GM18909 (cell line): Measurements from ENCODE around the gene SLC19A1.

Source experiments
- ATAC-seq: cut with Tn5 transposase; IDR thresholded peaks from one replicate; pipeline ENCODE4 v1.9.1; 2021; ENCODE audit warnings: mild to moderate bottlenecking; ENCODE audit not compliant: unreplicated experiment, poor library complexity

The SLC19A1 gene

DNA sequence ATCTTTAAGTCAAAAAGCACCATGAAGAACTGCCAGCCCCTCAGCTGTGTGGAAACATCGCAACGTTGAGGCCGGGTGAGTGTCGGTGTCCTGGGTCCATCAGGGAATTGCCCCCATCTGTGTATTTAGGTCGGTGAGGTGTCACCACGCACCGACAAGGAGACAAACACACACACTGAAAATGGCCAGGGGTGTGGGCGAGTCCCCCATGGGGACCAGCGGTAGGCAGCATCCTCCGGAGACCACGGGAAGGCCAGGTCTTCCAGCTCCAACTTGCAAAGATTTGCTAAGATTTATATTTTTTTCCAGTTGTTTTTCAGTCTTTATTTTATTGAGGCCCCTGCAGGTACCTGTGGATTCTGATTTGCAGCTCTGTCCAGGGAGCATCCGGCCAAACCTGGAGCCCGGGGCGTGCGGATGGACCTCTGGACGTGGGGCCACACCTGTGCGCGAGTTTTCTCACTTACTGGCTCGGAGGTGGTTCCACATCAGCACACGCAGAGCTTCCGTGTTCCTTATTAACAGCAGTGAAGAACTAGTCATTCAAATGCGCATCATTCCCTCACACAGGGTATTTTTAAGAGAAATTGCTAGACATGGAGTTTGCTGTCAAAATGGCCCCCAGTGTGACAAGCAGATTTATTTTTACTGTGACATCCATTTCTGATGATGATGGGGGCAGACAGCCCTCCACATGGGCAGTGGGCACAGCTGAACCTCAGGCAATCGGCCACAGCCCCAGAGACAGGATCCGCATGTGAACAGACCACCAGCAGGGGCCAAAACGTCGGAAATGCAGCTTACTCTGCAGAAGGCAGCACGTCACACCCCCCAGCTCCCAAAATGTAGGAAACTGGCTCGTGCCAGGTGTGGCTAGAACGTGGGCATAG, 17.2 kb upstream of the SLC19A1 start:
- ATAC-seq: no peak

- no peak for ATAC-seq
These were observed 15.9 kb upstream of the SLC19A1 start for GRCh38 chr21:45558044-45558721.

DNA sequence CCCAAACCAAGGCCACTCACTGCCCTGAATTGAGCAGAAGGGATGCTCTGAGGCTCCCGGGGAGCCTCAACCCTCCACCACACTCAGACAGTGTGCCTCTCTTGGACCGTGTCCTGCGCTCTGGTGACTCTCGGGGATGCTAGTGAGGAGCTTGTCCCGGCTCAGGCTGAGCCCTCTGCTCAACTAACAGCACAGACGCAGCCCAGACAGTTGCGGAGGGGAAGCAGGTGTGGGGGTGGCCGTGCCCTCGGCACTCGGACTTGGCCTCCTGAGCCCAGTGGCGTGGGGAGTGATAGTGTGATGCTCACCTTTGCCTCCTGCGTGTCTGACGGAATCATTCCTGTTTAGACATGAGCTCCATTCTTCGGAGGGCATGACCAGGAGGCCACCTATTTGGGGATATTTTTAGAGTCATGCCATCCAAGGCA, 15.4 kb upstream of the SLC19A1 start:
- ATAC-seq: no peak

- no peak for ATAC-seq
These were observed 14.7 kb upstream of the SLC19A1 start for GRCh38 chr21:45556645-45557615.

GRCh38 chr21:45556302-45556644, 14.0 kb upstream of the SLC19A1 start:
- no peak for ATAC-seq

DNA sequence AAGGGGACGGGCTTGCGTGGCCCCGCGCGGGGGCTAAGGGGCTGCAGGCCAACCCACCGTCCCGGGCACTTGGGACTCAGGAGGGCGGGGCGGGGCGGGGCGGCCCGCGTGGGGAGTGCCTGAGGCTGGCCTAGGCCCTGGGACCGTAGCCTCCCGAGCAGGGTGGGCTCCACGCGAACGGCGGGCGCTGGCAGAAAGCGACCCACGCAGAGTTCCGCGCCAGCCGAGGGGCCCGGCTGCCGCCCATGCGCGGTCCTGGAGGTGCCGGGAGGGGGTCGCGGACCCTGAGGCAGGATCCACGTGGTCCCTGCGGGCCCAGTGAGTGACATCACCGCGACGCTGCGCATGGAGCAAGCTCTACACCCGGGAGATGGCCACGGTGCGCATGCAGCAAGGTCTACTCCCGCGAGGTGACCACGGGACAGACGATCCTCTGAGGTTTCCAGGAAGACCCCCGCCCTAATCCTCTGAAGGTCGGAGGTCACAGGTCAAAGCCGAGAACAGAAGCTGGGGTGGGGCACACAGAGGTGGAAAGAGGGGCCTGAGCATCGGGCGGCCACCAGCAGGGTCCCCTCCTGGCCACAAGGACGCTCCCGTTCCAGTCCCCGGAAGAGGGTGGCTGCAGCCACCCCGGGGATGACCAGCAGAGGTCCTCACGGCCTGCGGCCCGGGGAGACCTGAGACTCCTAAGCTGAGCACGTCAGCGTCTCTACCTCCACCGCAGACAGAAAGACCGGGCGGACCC, 13.5 kb upstream of the SLC19A1 start:
- ATAC-seq: no peak

DNA sequence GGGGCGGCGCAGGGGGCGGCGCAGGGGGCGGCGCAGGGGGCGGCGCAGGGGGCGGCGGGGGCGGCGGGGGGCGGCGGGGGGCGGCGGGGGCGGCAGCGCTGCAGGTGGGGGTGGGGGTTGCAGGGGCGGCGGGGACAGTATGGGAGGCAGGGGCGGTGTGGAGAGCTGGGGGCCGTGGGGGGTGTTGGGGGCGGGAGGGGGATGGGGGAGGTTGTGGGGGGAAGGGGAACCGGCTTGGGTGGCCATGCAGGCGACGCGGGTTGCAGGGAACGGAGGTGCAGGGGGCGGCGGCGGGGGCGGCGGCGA, 13.0 kb upstream of the SLC19A1 start:
- no peak for ATAC-seq

DNA sequence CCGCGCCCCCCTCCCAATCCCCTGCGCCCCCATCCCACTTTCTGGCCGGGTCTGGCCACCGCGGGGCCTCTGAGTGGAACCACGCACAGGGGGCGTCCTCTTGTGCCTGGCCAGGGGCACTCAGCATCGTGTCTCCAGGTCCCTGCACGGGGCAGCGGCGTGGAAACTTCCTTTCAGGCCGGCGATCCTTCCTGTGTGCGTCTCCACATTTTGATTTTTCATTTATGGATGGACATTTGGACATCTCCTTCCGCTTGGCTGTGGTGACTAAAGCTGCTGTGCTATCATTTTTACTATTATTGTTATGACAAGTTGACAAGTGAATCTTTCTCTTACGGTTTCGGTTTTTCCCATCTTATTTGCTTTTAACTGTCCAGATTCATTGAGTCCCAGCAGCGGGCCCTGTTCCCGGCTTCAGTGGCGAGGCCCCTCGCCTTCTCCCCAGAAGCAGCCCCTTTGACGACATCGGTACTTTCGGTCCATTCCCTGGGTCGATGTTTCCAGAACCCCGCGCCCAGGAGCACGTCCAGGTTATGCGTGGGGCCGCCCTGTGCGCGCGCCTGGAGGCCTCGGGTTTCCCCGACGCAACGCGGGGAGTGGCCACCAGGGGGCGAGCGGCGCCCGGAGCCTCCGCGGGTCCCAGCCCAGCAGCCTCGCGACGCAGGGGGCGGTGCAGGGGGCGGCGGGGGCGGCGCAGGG, 12.4 kb upstream of the SLC19A1 start:
- peak; percentile 60 for ATAC-seq

DNA sequence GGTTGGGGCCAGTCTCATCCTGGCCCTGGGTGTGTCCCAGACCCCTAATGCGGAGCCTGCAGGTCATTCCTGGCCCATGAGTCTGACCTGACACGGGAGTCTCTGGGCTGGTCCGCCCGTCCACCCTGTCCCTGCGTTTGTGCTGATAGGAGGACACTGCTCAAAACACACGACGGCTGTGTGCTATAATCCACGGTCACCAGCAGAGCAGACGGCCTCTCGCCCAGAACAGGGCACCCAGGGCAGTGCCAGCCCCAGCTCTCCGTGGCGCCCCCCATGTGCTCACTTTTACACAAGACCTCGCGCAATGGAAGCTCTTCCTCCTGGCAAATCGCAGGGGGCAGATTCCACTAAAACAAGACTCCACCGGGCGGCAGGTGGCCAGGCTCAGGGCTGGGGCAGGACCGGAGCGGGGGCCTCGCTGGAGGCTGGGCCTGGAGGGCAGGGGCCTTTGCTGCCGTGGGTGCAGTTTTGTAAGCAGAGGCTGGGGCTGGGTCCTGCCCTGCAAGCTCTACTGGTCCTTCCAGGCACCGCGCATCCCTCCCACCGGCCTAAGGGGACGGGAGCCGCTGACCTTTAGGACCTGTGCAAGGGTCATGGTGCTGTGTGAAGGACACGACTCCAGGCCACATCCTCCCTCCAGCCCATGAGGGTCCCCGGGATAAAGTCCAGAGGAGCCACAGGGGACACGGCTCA, 10.6 kb upstream of the SLC19A1 start:
- ATAC-seq: no peak

- no peak for ATAC-seq
These were observed 9.8 kb upstream of the SLC19A1 start for GRCh38 chr21:45551783-45552695.

DNA sequence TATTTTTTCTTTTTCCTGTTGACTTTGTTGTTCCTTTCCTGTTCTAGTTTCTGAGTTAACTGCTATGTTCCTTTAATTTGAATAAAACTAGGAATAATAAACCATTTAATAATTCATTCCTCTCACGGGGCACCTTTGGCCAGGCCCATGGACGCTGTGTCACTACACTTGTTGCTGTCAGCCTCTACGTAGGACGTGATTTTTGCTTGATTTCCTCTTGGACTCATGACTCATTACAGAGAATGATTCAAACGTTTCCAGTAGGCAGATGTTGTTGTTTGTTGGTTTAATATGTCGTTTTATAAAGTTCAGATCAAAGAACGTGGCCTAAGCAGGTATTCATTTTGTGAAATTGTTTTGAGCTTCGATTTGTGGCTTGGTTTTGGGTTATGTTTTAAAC, 9.1 kb upstream of the SLC19A1 start:
- ATAC-seq: no peak

DNA sequence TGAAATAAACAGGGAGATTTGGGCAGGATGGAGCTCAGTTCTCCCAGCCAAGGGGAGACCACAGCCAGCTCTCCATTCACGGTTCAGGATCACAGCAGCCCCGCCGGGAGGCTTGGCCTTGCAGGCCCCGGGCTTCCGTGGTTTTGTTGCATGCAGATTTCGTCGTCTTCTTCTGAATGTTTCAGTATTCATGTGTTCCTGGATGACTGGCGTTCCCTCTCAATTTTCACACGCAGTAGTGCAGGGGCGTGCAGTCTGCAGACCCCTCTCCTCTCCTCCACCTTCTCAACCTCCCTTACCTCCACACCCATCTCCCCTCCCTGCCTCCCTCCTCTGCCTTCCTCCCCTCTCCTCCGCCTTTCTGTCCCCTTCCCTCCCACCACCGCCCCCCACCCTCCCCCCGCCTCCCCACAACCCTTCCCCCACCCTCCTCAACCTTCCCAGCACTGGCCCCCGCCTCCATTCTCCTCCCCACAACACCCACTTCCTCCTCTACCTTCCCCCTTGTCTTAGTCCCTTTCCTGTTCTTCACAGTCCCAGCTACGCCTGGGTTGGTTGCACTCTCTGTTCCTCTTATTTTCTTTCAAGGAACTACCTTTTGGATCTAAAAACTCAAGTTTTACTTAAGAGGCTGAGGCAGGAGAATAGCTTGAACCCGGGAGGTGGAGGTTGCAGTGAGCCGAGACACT, 8.4 kb upstream of the SLC19A1 start:
- no peak for ATAC-seq

DNA sequence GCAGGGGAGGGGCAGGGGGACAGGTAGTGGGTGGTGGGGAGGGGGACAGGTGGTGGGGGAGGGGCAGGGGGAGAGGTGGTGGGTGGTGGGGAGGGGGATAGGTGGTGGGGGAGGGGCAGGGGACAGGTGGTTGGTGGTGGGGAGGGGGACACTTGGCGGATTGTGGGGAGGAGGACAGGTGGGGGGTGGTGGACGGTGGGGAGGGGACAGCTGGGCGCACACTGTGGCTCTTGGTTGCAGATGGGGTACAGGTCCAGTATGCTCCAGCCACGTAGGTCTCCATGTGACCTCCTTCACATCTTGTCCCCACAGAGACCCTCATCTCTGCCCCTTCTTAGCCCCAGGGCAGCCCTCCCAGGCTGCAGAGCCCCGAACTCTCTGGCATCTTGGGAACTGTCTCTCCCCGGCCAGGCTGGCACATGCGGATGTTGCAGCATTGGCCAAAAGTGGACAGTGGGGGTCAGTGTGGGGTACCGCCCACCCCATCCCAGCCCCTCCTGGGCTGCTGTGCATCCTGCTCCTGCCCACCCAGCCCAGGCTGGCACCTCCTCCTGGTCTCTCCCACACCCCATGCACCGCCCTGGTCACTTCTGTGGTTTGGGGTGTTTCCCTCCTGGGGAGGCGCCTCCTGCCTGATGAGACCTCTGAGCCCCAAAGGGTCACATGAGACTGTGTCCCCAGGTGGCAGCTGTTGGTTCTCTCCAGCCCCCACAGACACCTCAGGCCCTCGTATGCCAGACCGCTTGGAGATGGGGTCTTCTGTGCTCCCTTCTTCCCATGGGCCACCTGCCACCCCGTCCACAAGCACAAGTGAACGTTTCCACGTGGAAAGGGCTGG, 7.6 kb upstream of the SLC19A1 start:
- no peak for ATAC-seq

- no peak for ATAC-seq
These were observed 6.7 kb upstream of the SLC19A1 start for GRCh38 chr21:45548711-45549491.

DNA sequence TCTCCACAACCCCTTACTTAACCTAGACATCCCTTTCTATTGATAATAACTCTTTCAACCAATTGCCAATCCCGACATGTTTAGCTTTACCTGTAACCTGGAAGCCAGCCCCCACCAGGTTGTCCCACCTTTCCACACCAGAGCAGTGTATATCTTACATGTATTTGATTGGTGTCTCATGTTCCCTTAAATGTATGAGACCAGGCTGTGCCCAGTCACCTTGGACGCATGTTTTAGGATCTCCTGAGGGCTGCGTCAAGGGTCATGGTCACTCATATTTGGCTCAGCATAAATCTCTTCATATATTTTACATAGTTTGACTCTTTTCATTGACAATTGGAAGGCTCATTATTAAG, 5.3 kb upstream of the SLC19A1 start:
- no peak for ATAC-seq
